ENCODE measurements around the gene ALG10. TPM values are rescaled to one million over a fixed set of nuclear protein-coding genes. Genes with fewer than 3 reads are reported as not detected.
"Not testable (repeated sequence)": the region's sequence is repeated elsewhere in the genome, so short reads cannot be mapped to it uniquely, and the experiment has no call there.

Gene ALG10
- total RNA-seq (2014; rRNA removed; shearing (Covaris generic)) (4.3 and 4.4 TPM in 2 replicates), polyA plus RNA-seq (2016; fragmentation: Nextera tagmentation; extraction: Ambion mirVana) (2.1 and 3.2 TPM in 2 replicates)

GRCh38 chr12:34022079-34022830 is at the start of gene ALG10:
Gene ALG10 (plus strand): TSS chr12:34022496. CDS start chr12:34022600, 104 bp downstream.
- H3K4me3 ChIP-seq: peak within 1 kb of the TSS; percentile 94
- H3K27me3 ChIP-seq (replicated peaks; ENCODE audit: insufficient read depth): no peaks in the 10 kb centered on the region
- no peaks in the 10 kb centered on the region for H3K9me2 ChIP-seq (ENCODE audit: insufficient read depth)
- in situ Hi-C loops (cut with MboI): loop anchor here (25.0 kb wide), 1 partner anchor 1660 kb away; no protein-coding TSS in a partner anchor
- peak within 1 kb of the TSS; percentile 93 for H3K9ac ChIP-seq
- H2AFZ ChIP-seq: peak within 1 kb of the TSS; percentile 99
- peak within 1 kb of the TSS; percentile 59 for H3K27ac ChIP-seq
- no peaks in the 10 kb centered on the region for H3K36me3 ChIP-seq (ENCODE audit: low read depth)
- DNase-seq: peak; percentile 99
- no peaks in the 10 kb centered on the region for H4K20me1 ChIP-seq (ENCODE audit: insufficient read depth)
- H3F3A ChIP-seq (ENCODE audit: insufficient read depth): no peaks in the 10 kb centered on the region
- H3K79me2 ChIP-seq (ENCODE audit: insufficient read depth): peaks cover 15% of the 10 kb centered on the region
- H3K4me2 ChIP-seq (ENCODE audit: unreplicated experiment): peak within 1 kb of the TSS; percentile 98
- WGBS, 2 experiments (ENCODE audit: low coverage in 1 of 2, low lambda C conversion rate in 2 of 2, missing lambda C conversion rate in 2 of 2): 1 to 2% methylated on average over 39 to 44 of the region's 44 CpGs
- TF ChIP-seq EZH2 (IDR thresholded peaks at IDR 0.05; ENCODE audit: insufficient read depth, poor library complexity, severe bottlenecking) (no peak), EZH2phosphoT487 (IDR thresholded peaks at IDR 0.05; ENCODE audit: insufficient read depth, low read depth) (no peak)
- H3K9me3 ChIP-seq (ENCODE audit: low read depth): no peaks in the 10 kb centered on the region
- peaks cover 12% of the 10 kb centered on the region; the same call in 1 of the 2 replicates for H3K4me1 ChIP-seq (ENCODE audit: insufficient read depth)

- DNase-seq; H3F3A ChIP-seq (ENCODE audit: insufficient read depth); H3K4me2 ChIP-seq (ENCODE audit: unreplicated experiment); H3K79me2 ChIP-seq (ENCODE audit: insufficient read depth); H2AFZ ChIP-seq; H3K9me3 ChIP-seq (ENCODE audit: low read depth); H3K36me3 ChIP-seq (ENCODE audit: low read depth); in situ Hi-C loops (cut with MboI); H4K20me1 ChIP-seq (ENCODE audit: insufficient read depth); H3K27ac ChIP-seq; H3K4me1 ChIP-seq (ENCODE audit: insufficient read depth); H3K9ac ChIP-seq; H3K9me2 ChIP-seq (ENCODE audit: insufficient read depth); H3K27me3 ChIP-seq (replicated peaks; ENCODE audit: insufficient read depth); H3K4me3 ChIP-seq: not testable (repeated sequence)
- WGBS, 2 experiments (ENCODE audit: low coverage in 1 of 2, low lambda C conversion rate in 2 of 2, missing lambda C conversion rate in 2 of 2): 42 to 43% methylated on average over 5 of the region's 5 CpGs
Observed at GRCh38 chr12:33972884-33973283, 49.4 kb upstream of the ALG10 start.

GRCh38 chr12:33977887-33978286 is 44.4 kb upstream of the ALG10 start:
- WGBS, 2 experiments (ENCODE audit: low coverage in 1 of 2, low lambda C conversion rate in 2 of 2, missing lambda C conversion rate in 2 of 2): 54 to 63% methylated on average over 1 of the region's 1 CpG
- no peaks in the 10 kb centered on the region for H3F3A ChIP-seq (ENCODE audit: insufficient read depth)
- H3K4me3 ChIP-seq: no peak overlapping the region
- H4K20me1 ChIP-seq (ENCODE audit: insufficient read depth): no peaks in the 10 kb centered on the region
- H3K4me2 ChIP-seq (ENCODE audit: unreplicated experiment): no peak overlapping the region
- no peaks in the 10 kb centered on the region for H3K9me2 ChIP-seq (ENCODE audit: insufficient read depth)
- H2AFZ ChIP-seq: no peak overlapping the region
- no peak for TF ChIP-seq EZH2phosphoT487 (IDR thresholded peaks at IDR 0.05; ENCODE audit: insufficient read depth, low read depth)
- no peak for TF ChIP-seq EZH2 (IDR thresholded peaks at IDR 0.05; ENCODE audit: insufficient read depth, poor library complexity, severe bottlenecking)
- H3K79me2 ChIP-seq (ENCODE audit: insufficient read depth): no peaks in the 10 kb centered on the region
- H3K36me3 ChIP-seq (ENCODE audit: low read depth): no peaks in the 10 kb centered on the region
- in situ Hi-C loops (cut with MboI): no loop called here
- H3K27me3 ChIP-seq (replicated peaks; ENCODE audit: insufficient read depth): no peaks in the 10 kb centered on the region
- no peak overlapping the region for H3K27ac ChIP-seq
- no peak for DNase-seq
- no peaks in the 10 kb centered on the region for H3K9me3 ChIP-seq (ENCODE audit: low read depth)
- no peak overlapping the region for H3K9ac ChIP-seq
- H3K4me1 ChIP-seq (ENCODE audit: insufficient read depth): no peaks in the 10 kb centered on the region

GRCh38 chr12:33988197-33988805 is 34.0 kb upstream of the ALG10 start:
- no peak overlapping the region for H3K9ac ChIP-seq
- H3K4me3 ChIP-seq: no peak overlapping the region
- H3K4me1 ChIP-seq (ENCODE audit: insufficient read depth): no peaks in the 10 kb centered on the region
- no peak overlapping the region for H3K27ac ChIP-seq
- no peak overlapping the region for H3K4me2 ChIP-seq (ENCODE audit: unreplicated experiment)
- 23 to 30% methylated on average over 4 of the region's 4 CpGs for WGBS, 2 experiments (ENCODE audit: low coverage in 1 of 2, low lambda C conversion rate in 2 of 2, missing lambda C conversion rate in 2 of 2)
- H3K27me3 ChIP-seq (replicated peaks; ENCODE audit: insufficient read depth): no peaks in the 10 kb centered on the region
- no peaks in the 10 kb centered on the region for H4K20me1 ChIP-seq (ENCODE audit: insufficient read depth)
- in situ Hi-C loops (cut with MboI): no loop called here
- H2AFZ ChIP-seq: no peak overlapping the region
- DNase-seq: no peak
- H3K79me2 ChIP-seq (ENCODE audit: insufficient read depth): no peaks in the 10 kb centered on the region
- H3K9me2 ChIP-seq (ENCODE audit: insufficient read depth): no peaks in the 10 kb centered on the region
- no peaks in the 10 kb centered on the region for H3K36me3 ChIP-seq (ENCODE audit: low read depth)
- TF ChIP-seq EZH2 (IDR thresholded peaks at IDR 0.05; ENCODE audit: insufficient read depth, poor library complexity, severe bottlenecking) (no peak), EZH2phosphoT487 (IDR thresholded peaks at IDR 0.05; ENCODE audit: insufficient read depth, low read depth) (no peak)
- no peaks in the 10 kb centered on the region for H3F3A ChIP-seq (ENCODE audit: insufficient read depth)
- H3K9me3 ChIP-seq (ENCODE audit: low read depth): no peaks in the 10 kb centered on the region

Measured in GM23248 (cell line).